Measurements from ENCODE around the gene HSPA2.

GRCh38 chr14:64581363-64581762 lies 40.8 kb downstream of the HSPA2 start:
- TF ChIP-seq CTCF (IDR thresholded peaks at IDR 0.05; ENCODE audit: low read depth, low read length) (no peak), MAX (IDR thresholded peaks at IDR 0.05; ENCODE audit: low read depth, low read length) (no peak), POLR2A (IDR thresholded peaks at IDR 0.05; ENCODE audit: extremely low read depth, insufficient read length) (no peak)
